NOMO-1 treated with dmso at 0.1 percent for 144 hours (cell line): ENCODE measurements around the gene ZP3.
"Not testable (repeated sequence)": the region's sequence is repeated elsewhere in the genome, so short reads cannot be mapped to it uniquely, and the experiment has no call there.

ENCODE experiments used
- DNase-seq: peaks from one replicate; lab custom pipeline; 2025; ENCODE audit not compliant: unreplicated experiment; lab: John Stamatoyannopoulos, UW

ZP3 gene

DNA sequence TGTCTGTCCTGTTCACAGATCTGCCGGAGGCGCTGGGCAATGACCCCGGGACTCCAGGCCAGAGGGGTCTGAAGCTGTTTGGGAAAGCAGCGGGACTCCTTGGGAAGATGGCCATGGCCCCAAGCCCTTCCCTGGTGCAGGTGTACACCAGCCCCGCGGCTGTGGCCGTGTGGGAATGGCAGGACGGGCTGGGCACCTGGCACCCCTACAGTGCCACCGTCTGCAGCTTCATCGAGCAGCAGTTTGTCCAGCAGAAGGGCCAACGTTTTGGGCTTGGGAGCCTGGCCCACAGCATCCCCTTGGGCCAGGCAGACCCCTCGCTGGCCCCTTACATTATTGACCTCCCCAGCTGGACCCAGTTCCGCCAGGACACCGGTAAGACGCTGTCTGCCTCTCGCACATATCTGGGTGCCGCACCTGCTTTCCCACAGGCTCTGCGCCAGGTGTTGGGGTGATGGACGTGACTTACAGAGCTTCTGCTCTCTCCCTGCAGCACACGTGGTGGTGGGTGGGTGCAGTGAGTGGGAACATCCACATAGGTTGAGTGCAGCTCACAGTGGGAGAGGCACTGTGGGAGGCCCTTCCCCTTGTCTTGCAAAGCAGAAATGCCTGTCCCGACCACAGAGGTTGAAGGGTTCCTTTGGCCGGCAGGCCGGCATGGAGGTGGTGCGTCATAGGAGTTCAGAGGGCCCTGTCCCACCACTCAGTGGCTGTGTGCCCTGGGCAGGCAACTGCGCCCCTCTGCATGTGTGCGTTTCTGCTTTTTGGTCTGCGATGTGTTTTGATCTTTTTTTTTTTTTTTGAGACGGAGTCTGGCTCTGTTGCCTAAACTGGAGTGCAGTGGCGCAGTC, 55.9 kb downstream of the ZP3 start:
- not testable (repeated sequence) for DNase-seq

DNA sequence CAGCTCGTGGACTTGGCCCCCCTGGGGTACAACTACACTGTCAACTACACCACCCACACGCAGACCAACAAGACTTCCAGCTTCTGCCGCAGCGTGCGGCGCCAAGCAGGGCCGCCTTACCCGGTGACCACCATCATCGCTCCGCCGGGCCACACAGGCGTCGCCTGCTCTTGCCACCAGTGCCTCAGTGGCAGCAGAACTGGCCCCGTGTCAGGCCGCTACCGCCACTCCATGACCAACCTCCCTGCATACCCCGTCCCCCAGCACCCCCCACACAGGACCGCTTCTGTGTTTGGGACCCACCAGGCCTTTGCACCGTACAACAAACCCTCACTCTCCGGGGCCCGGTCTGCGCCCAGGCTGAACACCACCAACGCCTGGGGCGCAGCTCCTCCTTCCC, 57.9 kb downstream of the ZP3 start:
- not testable (repeated sequence) for DNase-seq

DNA sequence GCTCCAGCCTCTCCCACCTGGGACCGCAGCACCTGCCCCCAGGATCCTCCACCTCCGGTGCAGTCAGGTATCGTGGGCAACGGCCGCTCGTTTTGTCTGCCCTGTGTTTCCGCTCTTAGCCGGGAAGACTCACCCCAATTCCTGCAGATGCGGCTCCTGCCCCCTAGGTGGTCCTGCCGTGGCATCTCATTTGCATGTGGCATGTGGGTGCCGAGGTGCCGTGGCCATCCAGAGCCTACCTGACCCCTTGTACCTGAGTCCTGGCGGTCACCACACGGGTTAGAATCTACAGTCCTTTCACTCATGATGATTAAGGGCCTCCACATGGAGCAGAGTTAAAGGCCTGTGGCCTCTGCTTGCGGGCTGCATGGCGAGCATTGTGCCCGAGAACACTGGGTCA, 58.3 kb downstream of the ZP3 start:
- not testable (repeated sequence) for DNase-seq

DNA sequence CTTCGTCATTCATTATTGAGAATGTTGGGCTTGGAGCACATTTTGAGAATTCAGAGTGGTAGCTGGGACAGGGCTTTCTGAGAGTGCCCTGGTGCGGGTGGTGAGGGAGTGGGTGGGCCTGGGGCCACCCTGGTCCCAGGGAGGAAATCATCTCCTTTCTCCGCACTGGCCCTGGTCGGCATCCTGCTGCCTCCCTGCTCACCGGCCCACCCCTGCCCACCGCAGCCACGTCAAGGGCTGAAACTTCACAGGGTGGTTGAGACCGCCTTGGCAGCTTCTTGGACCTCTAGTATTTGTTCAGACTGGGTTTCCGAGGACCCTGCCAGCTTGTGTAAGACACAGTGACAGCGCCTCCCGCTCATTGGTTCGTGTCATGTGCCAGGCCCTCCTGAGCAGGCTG, 59.7 kb downstream of the ZP3 start:
- not testable (repeated sequence) for DNase-seq

DNA sequence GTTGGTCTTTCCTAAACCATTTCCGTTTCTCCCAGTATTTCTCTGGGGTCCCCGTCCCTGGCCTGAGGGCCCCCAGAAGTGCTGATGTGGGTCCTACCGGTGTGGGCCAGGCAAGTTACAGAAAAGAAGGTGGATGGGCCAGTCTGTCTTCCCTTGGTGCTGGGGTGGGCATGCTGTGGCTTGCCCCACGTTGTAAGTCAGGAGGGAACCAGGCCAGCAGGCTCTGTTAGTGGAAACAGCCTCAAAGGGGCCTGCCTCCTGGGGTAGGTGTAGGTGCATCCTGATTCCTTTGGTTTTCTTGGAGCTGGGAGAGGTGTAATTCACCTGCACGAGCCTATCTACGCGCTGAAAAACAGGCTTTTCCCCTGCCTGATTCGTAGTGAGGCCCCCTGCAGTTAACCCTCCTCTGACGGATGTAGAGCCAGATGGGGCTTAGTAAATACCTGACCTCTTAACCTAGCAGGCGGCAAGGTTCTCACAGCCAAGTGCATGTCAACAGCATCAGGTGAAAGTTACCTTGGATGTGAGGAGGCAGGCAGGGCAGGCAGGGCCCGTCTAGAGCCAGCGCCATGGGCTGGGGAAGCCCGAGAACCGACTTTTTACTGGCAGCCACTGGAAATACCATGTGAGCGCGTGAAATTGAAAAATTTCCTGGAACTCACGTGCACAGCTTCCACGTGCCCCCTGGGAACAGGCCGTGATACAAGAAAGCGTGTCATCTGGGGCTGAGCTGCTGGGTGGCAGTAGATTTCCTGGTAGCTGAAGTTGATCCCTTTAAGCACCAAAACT, 61.3 kb downstream of the ZP3 start:
- not testable (repeated sequence) for DNase-seq

DNA sequence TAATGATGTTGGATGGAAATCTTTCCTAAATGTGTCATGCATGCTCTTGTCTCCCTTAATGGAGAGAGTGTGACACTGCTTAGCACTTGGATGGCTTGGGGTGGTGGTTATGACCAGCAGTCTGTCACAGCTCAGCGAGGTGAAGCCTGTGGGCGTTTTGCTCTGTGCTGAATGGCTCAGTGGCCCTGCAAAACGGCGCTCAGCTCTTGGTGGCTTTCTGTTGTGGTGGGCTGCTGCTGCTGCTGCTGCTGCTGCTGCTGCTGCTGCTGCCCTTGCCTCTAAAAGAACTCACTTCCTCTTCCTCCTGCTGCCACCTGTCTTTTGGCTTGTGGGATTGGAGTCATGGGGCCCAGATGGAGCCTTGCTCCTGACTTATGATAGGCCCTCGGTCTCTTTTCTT, 61.9 kb downstream of the ZP3 start:
- not testable (repeated sequence) for DNase-seq

DNA sequence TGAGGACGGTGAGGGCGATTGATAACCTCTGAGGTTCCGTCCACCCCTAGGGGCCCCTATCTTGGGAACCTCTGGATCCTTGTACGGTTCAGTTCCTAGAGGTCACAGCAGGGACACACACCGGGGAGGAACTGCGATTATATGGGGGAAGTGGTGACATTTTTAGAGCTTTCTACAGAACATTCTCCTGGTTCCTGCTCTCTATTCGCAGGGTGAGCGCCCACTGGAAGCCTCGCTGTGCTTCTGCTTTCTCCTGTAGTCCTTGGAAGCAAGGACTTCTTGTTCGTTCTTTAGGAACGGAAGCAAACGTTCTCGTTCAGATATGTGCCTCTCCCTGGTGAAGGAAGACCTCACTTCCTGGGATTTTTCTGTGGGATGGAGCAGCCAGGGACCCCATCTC, 63.2 kb downstream of the ZP3 start:
- DNase-seq, result not testable (repeated sequence)
